ENCODE measurements around the gene RHOB.

DNA sequence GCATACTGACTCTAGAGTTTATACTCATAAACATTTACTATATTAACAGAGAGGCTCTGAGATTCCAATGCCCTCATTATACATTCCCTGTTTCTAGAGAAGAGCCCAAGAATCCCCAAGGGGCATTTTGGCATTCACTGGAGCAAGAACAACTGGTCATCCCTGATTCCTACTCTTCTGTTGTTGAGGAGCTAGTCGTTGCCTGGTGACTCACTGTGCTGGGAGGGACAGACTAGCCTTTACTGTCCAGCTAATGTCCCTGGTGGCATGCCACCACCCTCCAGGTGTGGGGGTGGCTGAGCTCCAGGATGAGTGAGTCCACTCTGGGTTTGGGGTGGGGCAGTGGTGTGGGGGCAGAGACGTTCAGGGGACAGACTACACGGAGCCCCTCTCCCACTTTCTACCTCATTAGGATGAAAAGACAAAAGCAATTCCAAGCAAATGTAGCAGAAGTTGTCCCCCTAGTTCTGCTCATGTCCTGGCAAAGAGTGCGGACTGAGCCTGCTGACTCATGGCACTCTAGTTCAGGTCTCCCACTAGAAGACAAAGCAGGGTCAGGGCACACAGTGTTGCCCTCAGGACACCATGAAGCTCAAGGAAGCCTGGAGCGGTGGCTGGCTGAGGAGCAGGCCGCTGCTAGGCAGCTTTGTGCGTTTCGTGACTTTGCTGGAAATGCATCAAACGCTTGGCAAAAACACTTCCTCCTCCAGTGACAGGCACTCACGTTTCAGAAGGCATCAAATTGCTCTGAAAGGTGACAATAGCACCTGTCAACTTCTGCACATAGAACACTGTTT lies 49.4 kb downstream of the RHOB start:
- no peak for TF ChIP-seq YY1 (IDR thresholded peaks at IDR 0.05)
- TF ChIP-seq, protein P1, sequence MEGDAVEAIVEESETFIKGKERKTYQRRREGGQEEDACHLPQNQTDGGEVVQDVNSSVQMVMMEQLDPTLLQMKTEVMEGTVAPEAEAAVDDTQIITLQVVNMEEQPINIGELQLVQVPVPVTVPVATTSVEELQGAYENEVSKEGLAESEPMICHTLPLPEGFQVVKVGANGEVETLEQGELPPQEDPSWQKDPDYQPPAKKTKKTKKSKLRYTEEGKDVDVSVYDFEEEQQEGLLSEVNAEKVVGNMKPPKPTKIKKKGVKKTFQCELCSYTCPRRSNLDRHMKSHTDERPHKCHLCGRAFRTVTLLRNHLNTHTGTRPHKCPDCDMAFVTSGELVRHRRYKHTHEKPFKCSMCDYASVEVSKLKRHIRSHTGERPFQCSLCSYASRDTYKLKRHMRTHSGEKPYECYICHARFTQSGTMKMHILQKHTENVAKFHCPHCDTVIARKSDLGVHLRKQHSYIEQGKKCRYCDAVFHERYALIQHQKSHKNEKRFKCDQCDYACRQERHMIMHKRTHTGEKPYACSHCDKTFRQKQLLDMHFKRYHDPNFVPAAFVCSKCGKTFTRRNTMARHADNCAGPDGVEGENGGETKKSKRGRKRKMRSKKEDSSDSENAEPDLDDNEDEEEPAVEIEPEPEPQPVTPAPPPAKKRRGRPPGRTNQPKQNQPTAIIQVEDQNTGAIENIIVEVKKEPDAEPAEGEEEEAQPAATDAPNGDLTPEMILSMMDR (IDR thresholded peaks at IDR 0.05; ENCODE audit: low read depth, low read length, missing input control), result no peak

Measured in liver (tissue), 2 donors.